B cell (primary cell): ENCODE data around the gene PCDHB6. TPM values are rescaled to one million over a fixed set of nuclear protein-coding genes. Genes with fewer than 3 reads are reported as not detected.
A peak's percentile ranks its signal among the peaks of the same experiment; 100 is the strongest.
"Not testable (repeated sequence)": the region's sequence is repeated elsewhere in the genome, so short reads cannot be mapped to it uniquely, and the experiment has no call there.

Experiments
- ATAC-seq: fragments of 200-7000 bp; cut with Tn5 transposase; one replicate; pipeline ENCODE4 v1.10.0; 2021; ENCODE audit warnings: low read depth, mild to moderate bottlenecking, moderate number of reproducible peaks, moderate library complexity
- CTCF ChIA-PET: fragments of 350-600 bp; sonication (Branson Sonifier 250); formaldehyde crosslinking; loops from one replicate; lab custom pipeline; 2021; ENCODE audit warnings: antibody characterized with exemption, inconsistent platforms; lab: Charles Lee
- POLR2A ChIA-PET: fragments of 350-600 bp; sonication (Branson Sonifier 250); formaldehyde crosslinking; loops from one replicate; lab custom pipeline; 2021; ENCODE audit warnings: antibody characterized with exemption; lab: Charles Lee
- DNase-seq: peaks from one replicate; pipeline ENCODE4 v3.0.0; 2013
- H2AFZ ChIP-seq: 2 replicates; pipeline ENCODE4 v1.6.1; 2012; ENCODE audit warnings: mild to moderate bottlenecking, low read depth, low read length; ENCODE audit not compliant: insufficient read depth, poor library complexity, severe bottlenecking
- H3K27ac ChIP-seq, 2 donors: 1 replicate in 1 of 2; 2 replicates in 1 of 2; pipeline ENCODE4 v1.5.1; 2012 to 2013; ENCODE audit warnings: low read length in 2 of 2, mild to moderate bottlenecking in 2 of 2, moderate library complexity in 1 of 2
- H3K27me3 ChIP-seq, 4 experiments: fragments of 200-600 bp in 1 of 4; sonication (generic) in 1 of 4; replicated peaks in 1 of 4; 1 replicate in 2 of 4; 2 replicates in 2 of 4; pipeline versions ENCODE4 v1.6.1 to v1.7.0; 2013 to 2016; ENCODE audit warnings: low read length in 3 of 4, mild to moderate bottlenecking in 2 of 4, mixed read lengths in 1 of 4, moderate library complexity in 1 of 4; ENCODE audit not compliant: insufficient read depth in 4 of 4, control insufficient read depth in 3 of 4; ENCODE audit errors: control extremely low read depth in 1 of 4
- H3K36me3 ChIP-seq, 2 experiments: replicated peaks in 1 of 2; 1 replicate in 1 of 2; 2 replicates in 1 of 2; pipeline versions ENCODE4 v1.6.1 to v1.7.1; 2013; ENCODE audit warnings: low read length in 1 of 2; ENCODE audit not compliant: insufficient read depth in 2 of 2, control insufficient read depth in 1 of 2; ENCODE audit errors: control extremely low read depth in 1 of 2, extremely low read depth in 1 of 2
- H3K4me1 ChIP-seq, 2 donors: fragments of 200-600 bp in 1 of 2; sonication (generic) in 1 of 2; 1 replicate in 1 of 2; 2 replicates in 1 of 2; pipeline versions ENCODE4 v1.5.1 to v1.6.1; 2013 to 2017; ENCODE audit warnings: low read length in 2 of 2; ENCODE audit not compliant: control insufficient read depth in 2 of 2, insufficient read depth in 2 of 2
- H3K4me2 ChIP-seq: replicated peaks from 2 replicates; pipeline ENCODE3; 2012; ENCODE audit warnings: mild to moderate bottlenecking, low read depth, low read length; ENCODE audit not compliant: poor library complexity, severe bottlenecking
- H3K4me3 ChIP-seq, 5 experiments: fragments of 200-600 bp in 1 of 5; sonication (generic) in 1 of 5; 1 replicate in 3 of 5; 2 replicates in 2 of 5; pipeline versions ENCODE4 v1.5.1 to v1.7.0; 2011 to 2016; ENCODE audit warnings: low read length in 4 of 5, mild to moderate bottlenecking in 4 of 5, low read depth in 2 of 5, control low read depth in 1 of 5, moderate library complexity in 1 of 5; ENCODE audit not compliant: insufficient read depth in 1 of 5; ENCODE audit errors: control extremely low read depth in 1 of 5, extremely low read depth in 1 of 5
- H3K79me2 ChIP-seq: fragments of 200-600 bp; sonication (generic); one replicate; pipeline ENCODE4 v1.6.0; 2016; ENCODE audit warnings: low read length; ENCODE audit not compliant: control insufficient read depth, insufficient read depth
- H3K9ac ChIP-seq: fragments of 200-600 bp; sonication (generic); 2 replicates; pipeline ENCODE4 v1.6.1; 2017; ENCODE audit warnings: mild to moderate bottlenecking, low read length, moderate library complexity
- H3K9me3 ChIP-seq, 3 donors: one replicate each; pipeline versions ENCODE4 v1.6.1 to v1.7.1; 2013; ENCODE audit warnings: low read length in 2 of 3; ENCODE audit not compliant: control insufficient read depth in 2 of 3, insufficient read depth in 1 of 3; ENCODE audit errors: control extremely low read depth in 1 of 3
- H4K20me1 ChIP-seq: 2 replicates; pipeline ENCODE4 v1.6.0; 2012; ENCODE audit warnings: mild to moderate bottlenecking, low read length; ENCODE audit not compliant: insufficient read depth, control insufficient read depth, poor library complexity, severe bottlenecking
- H3K27ac Mint-ChIP-seq: one replicate; pipeline ENCODE4 v1.8.0; 2021; ENCODE audit warnings: mixed read lengths
- H3K27me3 Mint-ChIP-seq: one replicate; pipeline ENCODE4 v1.8.0; 2021; ENCODE audit warnings: mixed read lengths
- H3K4me1 Mint-ChIP-seq: one replicate; pipeline ENCODE4 v1.8.0; 2021; ENCODE audit warnings: mixed read lengths
- H3K4me3 Mint-ChIP-seq: one replicate; pipeline ENCODE4 v1.8.0; 2021; ENCODE audit warnings: mixed read lengths
- H3K9me3 Mint-ChIP-seq: one replicate; pipeline ENCODE4 v1.8.0; 2022; ENCODE audit warnings: mixed read lengths; ENCODE audit not compliant: insufficient read depth
- EZH2 ChIP-seq: IDR thresholded peaks from 2 replicates; pipeline ENCODE4 v1.6.1; 2012; ENCODE audit warnings: borderline replicate concordance, low read depth, mild to moderate bottlenecking, moderate library complexity, low read length; ENCODE audit not compliant: insufficient read depth, poor library complexity, severe bottlenecking
- WGBS: methylation state at CpG from one replicate; pipeline ENCODE4 v1.1.5; 2013; ENCODE audit warnings: missing lambda C conversion rate; ENCODE audit not compliant: insufficient coverage; 5-methylcytosine and 5-hydroxymethylcytosine counted together
- intact Hi-C: fragments of 100-400 bp; cut with micrococcal nuclease; formaldehyde crosslinking; loops from one replicate; pipeline ENCODE4 v1.10.0; 2022
- polyA plus RNA-seq: library from polyadenylated mRNA; depleted of rRNA; stranded (reverse); fragments of >200 nt; gene quantifications from 2 replicates; pipeline ENCODE4 v1.2.3, GENCODE V29; 2012
- total RNA-seq, 2 donors: library from RNA; stranded (reverse); fragments of 120-200 nt in 1 of 2; gene quantifications; 1 replicate in 1 of 2; 2 replicates in 1 of 2; pipeline versions ENCODE4 v1.2.3 to v1.2.4, GENCODE V29; 2013 to 2022
- TF ChIP-seq, protein P1 (sequence below): fragments of 200-600 bp; IDR thresholded peaks from one replicate; pipeline ENCODE4 v1.8.0; 2022; ENCODE audit warnings: antibody characterized with exemption, mild to moderate bottlenecking

The PCDHB6 gene
- total and polyA plus RNA-seq, 2 donors (not counting 1 experiment from before 2014, with no cell fraction given), result not detected

GRCh38 chr5:141196363-141196762 is 46.5 kb downstream of the PCDHB6 start:
- H3K27ac ChIP-seq, result no peak overlapping the region
- WGBS, result no CpG with 5 or more reads among the region's 3 CpGs
- no peak overlapping the region for H3K4me3 ChIP-seq
- no peaks in the 10 kb centered on the region for H4K20me1 ChIP-seq
- POLR2A ChIA-PET, result no interaction called here
- no peaks in the 10 kb centered on the region for H3K36me3 ChIP-seq
- CTCF ChIA-PET, result no interaction called here
- Mint-ChIP-seq H3K27ac (no peak overlapping the region), H3K4me1 (no peaks in the 10 kb centered on the region), H3K9me3 (peaks cover 9% of the 10 kb centered on the region), H3K27me3 (peaks cover 19% of the 10 kb centered on the region), H3K4me3 (no peak overlapping the region)
- H3K9me3 ChIP-seq, result peaks cover 4 to 19% (median 19%) of the 10 kb centered on the region in 3 donors
- H2AFZ ChIP-seq, result no peak overlapping the region
- no peaks in the 10 kb centered on the region for H3K4me1 ChIP-seq
- H3K9ac ChIP-seq, result no peak overlapping the region
- TF ChIP-seq, protein P1, sequence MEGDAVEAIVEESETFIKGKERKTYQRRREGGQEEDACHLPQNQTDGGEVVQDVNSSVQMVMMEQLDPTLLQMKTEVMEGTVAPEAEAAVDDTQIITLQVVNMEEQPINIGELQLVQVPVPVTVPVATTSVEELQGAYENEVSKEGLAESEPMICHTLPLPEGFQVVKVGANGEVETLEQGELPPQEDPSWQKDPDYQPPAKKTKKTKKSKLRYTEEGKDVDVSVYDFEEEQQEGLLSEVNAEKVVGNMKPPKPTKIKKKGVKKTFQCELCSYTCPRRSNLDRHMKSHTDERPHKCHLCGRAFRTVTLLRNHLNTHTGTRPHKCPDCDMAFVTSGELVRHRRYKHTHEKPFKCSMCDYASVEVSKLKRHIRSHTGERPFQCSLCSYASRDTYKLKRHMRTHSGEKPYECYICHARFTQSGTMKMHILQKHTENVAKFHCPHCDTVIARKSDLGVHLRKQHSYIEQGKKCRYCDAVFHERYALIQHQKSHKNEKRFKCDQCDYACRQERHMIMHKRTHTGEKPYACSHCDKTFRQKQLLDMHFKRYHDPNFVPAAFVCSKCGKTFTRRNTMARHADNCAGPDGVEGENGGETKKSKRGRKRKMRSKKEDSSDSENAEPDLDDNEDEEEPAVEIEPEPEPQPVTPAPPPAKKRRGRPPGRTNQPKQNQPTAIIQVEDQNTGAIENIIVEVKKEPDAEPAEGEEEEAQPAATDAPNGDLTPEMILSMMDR, result no peak
- TF ChIP-seq EZH2, result no peak
- ATAC-seq (no peak), DNase-seq (no peak)
- H3K4me2 ChIP-seq, result no peak overlapping the region
- H3K27me3 ChIP-seq, result peaks cover 0 to 8% (median 4%) of the 10 kb centered on the region in 4 experiments
- intact Hi-C loops, result no loop called here
- no peaks in the 10 kb centered on the region for H3K79me2 ChIP-seq

DNA sequence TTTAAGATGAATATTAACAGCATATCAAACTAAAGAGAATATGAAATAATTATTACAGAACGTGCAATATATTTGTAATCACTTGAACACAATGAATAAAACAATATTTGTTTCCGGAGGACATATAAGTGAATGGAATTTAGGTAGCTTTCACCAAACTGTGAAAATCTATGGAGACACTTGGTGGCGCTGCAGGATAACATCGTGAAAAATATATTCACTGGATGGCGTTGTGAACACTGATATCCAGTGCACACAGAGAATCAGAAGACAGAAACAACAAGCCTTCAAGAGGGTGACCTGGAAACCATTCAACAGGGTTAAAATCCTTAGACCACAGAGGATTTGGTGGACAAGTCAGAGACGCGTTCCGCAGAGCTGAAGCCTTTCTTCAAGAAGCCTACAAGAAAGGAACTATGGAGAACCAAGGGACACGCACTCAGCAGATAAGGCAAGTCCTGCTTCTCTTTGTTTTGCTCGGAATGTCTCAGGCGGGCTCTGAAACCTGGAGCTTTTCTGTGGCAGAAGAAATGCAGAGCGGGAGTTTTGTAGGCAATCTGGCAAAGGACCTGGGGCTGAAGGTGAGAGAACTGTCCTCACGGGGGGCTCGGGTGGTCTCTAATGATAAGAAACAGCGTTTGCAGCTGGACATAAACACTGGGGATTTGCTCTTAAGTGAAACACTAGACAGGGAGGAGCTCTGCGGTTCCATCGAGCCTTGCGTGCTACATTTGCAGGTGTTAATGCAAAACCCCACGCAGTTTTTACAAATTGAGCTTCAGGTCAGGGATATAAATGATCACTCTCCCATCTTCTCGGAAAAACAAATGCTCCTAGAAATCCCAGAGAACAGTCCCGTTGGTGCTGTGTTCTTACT is 49.7 kb downstream of the PCDHB6 start, which contains the start of gene PCDHB11:
Gene PCDHB11 (plus strand): TSS at position 269 of the 877 bp plus-strand sequence. CDS start 148 bp downstream, at position 417.
- WGBS, result 47% methylated on average over 15 of the region's 21 CpGs
- ATAC-seq (no peak), DNase-seq (no peak)
- no peak within 1 kb of the TSS for H3K4me3 Mint-ChIP-seq
- Histone ChIP-seq H3K4me2 (no peak within 1 kb of the TSS), H3K9me3 (peaks cover 4 to 27% (median 16%) of the 10 kb centered on the region in 3 donors), H4K20me1 (no peaks in the 10 kb centered on the region), H3K27me3 (peaks cover 0 to 8% (median 0%) of the 10 kb centered on the region in 4 experiments), H3K4me3 (no peak within 1 kb of the TSS), H3K9ac (no peak within 1 kb of the TSS), H2AFZ (peak within 1 kb of the TSS; percentile 16), H3K27ac (no peak within 1 kb of the TSS), H3K36me3 (no peaks in the 10 kb centered on the region), H3K4me1 (no peaks in the 10 kb centered on the region), H3K79me2 (no peaks in the 10 kb centered on the region)
- peaks cover 6% of the 10 kb centered on the region for H3K27me3 Mint-ChIP-seq
- H3K9me3 Mint-ChIP-seq, result peaks cover 6% of the 10 kb centered on the region
- intact Hi-C loops, result no loop called here
- H3K27ac Mint-ChIP-seq, result no peak within 1 kb of the TSS
- no peaks in the 10 kb centered on the region for H3K4me1 Mint-ChIP-seq
- TF ChIP-seq, protein P1, result no peak
- TF ChIP-seq EZH2, result no peak
- CTCF ChIA-PET, result interaction anchor here (0.8 to 1.4 kb wide), 2 partner anchors 358 to 364 kb away, joined by 3 to 5 read pairs; no protein-coding TSS in a partner anchor
- POLR2A ChIA-PET, result no interaction called here

GRCh38 chr5:141201126-141201525 is 51.3 kb downstream of the PCDHB6 start:
- H2AFZ ChIP-seq, ATAC-seq, H4K20me1 ChIP-seq, H3K79me2 ChIP-seq, H3K9me3 Mint-ChIP-seq, H3K4me3 ChIP-seq, H3K9ac ChIP-seq, H3K27ac ChIP-seq, H3K4me2 ChIP-seq, H3K4me3 Mint-ChIP-seq, DNase-seq, H3K27me3 ChIP-seq, H3K36me3 ChIP-seq, CTCF ChIA-PET, intact Hi-C loops, H3K27ac Mint-ChIP-seq, POLR2A ChIA-PET, H3K4me1 ChIP-seq, H3K4me1 Mint-ChIP-seq, H3K27me3 Mint-ChIP-seq: not testable (repeated sequence)
- WGBS, result 38% methylated on average over 8 of the region's 38 CpGs
- peaks cover 4 to 25% (median 15%) of the 10 kb centered on the region in 3 donors for H3K9me3 ChIP-seq
